ENCODE data around the gene THPO.
"Not testable (repeated sequence)": the region's sequence is repeated elsewhere in the genome, so short reads cannot be mapped to it uniquely, and the experiment has no call there.

THPO gene

GRCh38 chr3:184349563-184350470, 28.2 kb downstream of the THPO start:
- no peak for DNase-seq (ENCODE audit: low spot score)

- DNase-seq (ENCODE audit: low spot score), result no peak
Observed at GRCh38 chr3:184348057-184348382, 30.0 kb downstream of the THPO start.

- no peak for DNase-seq (ENCODE audit: low spot score)
Observed at GRCh38 chr3:184347321-184348056, 30.5 kb downstream of the THPO start.

GRCh38 chr3:184346480-184347190, 31.4 kb downstream of the THPO start:
- no peak for DNase-seq (ENCODE audit: low spot score)

- peak; percentile 72 for DNase-seq (ENCODE audit: low spot score)
Observed at GRCh38 chr3:184345317-184346144, 32.5 kb downstream of the THPO start.

GRCh38 chr3:184344579-184345316, 33.3 kb downstream of the THPO start:
- no peak for DNase-seq (ENCODE audit: low spot score)

GRCh38 chr3:184343200-184343876, 34.7 kb downstream of the THPO start:
- DNase-seq (ENCODE audit: low spot score), result no peak

GRCh38 chr3:184341925-184342324, 36.1 kb downstream of the THPO start:
- DNase-seq (ENCODE audit: low spot score), result no peak

GRCh38 chr3:184339451-184340135, 38.4 kb downstream of the THPO start:
- not testable (repeated sequence) for DNase-seq (ENCODE audit: low spot score)

- DNase-seq (ENCODE audit: low spot score), result no peak
Observed at GRCh38 chr3:184339001-184339400, 39.0 kb downstream of the THPO start.

GRCh38 chr3:184338511-184338945, 39.5 kb downstream of the THPO start:
- no peak for DNase-seq (ENCODE audit: low spot score)

- no peak for DNase-seq (ENCODE audit: low spot score)
Observed at GRCh38 chr3:184337981-184338380, 40.0 kb downstream of the THPO start.

- no peak for DNase-seq (ENCODE audit: low spot score)
Observed at GRCh38 chr3:184337399-184337714, 40.6 kb downstream of the THPO start, which contains the start of gene FAM131A. Gene FAM131A, plus strand, starts transcription at chr3:184337600. Its CDS starts 31 bp downstream, at chr3:184337631.

- DNase-seq (ENCODE audit: low spot score), result peak; percentile 22
Observed at GRCh38 chr3:184336547-184337398, 41.2 kb downstream of the THPO start.

GRCh38 chr3:184335661-184336546, 42.1 kb downstream of the THPO start:
- DNase-seq (ENCODE audit: low spot score), result peak; percentile 86

- no peak for DNase-seq (ENCODE audit: low spot score)
Observed at GRCh38 chr3:184335291-184335660, 42.7 kb downstream of the THPO start.

GRCh38 chr3:184334470-184335158, 43.4 kb downstream of the THPO start:
- DNase-seq (ENCODE audit: low spot score), result peak; percentile 39

Data from NAMALWA (cell line).